ENCODE results near the gene NME3.
"Not testable (repeated sequence)": the region's sequence is repeated elsewhere in the genome, so short reads cannot be mapped to it uniquely, and the experiment has no call there.

Gene NME3

DNA sequence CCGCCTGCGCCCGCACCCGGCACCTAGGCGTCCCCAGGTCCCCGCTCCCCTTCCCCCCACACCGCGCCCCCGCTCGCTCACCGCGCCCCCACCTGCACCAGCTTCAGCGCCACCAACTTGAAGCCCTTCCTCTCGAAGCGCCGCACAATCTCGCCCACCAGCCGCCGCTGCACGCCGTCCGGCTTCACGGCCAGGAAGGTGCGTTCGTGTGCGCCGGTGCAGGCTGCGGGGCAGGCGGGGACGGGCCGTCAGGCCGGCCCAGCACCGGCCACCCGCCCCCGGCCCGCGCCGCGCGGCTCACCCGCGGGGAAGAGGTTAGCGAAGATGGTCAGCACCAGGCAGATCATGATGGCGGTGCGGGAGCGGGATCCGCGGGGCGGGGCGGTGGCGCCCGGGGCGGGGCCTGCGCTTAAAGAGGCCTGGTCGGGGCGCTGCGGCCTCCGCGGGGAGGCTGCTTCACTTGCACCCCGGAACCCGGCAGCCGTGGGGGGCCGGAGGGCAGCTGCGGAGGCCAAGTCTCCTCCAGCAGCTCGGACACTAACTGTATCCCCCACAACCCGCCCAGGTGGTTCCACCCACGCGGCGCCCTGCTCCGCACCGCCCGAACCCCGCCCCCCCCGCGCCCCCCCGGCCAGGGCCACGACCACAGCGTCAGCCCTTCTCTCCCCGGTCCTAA lies at the start of gene NME3:
NME3 (minus strand) TSS at position 356 of the 676 bp plus-strand sequence; CDS start at position 347, 9 bp downstream.
- peak; percentile 88 for DNase-seq

DNA sequence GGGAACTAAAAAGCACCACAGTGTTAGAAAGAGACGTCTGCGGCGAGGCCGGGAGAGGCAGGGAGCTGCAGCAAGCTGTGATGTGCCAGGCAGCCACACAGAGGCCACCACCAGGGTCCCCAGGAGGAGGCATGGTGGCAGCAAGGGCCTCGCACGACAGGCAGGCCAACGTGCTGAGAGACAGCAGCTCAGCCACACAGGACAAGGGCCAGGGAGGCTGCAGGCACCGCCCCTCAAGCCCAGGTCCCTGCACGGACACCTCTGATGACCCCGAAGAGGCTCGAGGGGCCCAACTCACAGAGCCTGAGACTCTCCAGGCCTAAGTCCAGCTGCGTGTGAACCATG lies 49.6 kb upstream of the NME3 start:
- no peak for DNase-seq

DNA sequence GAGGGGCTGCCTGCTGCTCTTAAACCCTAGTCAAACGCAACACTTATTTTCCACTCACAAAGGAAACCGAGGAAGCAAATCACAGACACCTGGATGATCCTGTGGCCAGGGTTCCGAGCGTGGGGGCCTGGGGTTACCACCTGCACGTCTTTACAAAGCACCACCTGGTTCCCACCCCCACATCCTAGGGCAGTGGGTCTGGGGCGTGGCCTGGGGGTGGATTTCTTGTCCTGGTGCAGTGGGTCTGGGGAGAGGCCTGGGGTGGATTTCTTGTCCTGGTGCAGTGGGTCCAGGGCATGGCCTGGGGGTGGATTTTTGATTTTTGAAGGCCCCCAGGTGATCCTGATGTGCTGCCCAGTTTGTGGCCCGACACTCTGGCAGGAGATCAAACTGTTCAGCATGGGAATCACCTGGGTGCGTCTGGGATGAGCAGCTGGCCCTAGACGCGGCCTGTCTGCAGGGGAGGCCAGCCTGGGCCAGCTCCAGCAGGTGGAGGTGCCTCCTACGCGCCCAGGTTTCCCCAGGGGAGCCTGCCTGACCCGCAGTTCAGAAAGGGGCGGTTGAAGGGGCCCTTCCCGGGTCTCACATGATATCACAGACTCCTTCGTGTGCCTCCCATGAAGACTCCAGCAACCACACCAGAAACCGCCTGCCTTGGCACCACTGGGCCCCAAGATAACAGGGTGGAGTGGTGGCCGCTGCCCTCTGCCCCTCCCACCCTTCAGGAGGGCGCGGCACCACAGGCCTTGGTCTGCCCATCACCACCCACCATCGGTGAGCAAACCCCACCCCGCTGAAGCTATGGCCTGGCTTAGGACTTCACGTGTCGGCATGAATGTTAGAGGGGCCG lies 49.0 kb upstream of the NME3 start:
- DNase-seq: no peak

DNA sequence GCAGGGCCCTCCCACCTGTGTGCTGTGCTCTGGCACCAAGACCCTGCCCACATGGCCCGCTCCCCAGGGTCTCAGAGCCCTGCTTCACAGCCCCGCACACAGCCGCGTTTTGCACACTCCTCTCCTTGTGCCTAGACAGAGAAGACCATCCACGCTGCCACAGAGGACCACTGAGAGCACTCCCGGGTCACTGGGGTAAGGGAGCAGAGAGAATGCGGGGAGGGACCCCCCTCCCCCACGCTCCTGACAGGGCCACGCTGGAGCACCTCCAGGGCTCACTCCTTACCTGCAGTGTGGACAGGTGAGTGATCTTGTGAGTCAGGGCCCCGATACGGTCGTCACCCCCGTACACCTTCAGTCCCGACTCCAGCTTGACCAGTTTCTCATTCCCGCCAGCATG lies 48.3 kb upstream of the NME3 start:
- DNase-seq: no peak

DNA sequence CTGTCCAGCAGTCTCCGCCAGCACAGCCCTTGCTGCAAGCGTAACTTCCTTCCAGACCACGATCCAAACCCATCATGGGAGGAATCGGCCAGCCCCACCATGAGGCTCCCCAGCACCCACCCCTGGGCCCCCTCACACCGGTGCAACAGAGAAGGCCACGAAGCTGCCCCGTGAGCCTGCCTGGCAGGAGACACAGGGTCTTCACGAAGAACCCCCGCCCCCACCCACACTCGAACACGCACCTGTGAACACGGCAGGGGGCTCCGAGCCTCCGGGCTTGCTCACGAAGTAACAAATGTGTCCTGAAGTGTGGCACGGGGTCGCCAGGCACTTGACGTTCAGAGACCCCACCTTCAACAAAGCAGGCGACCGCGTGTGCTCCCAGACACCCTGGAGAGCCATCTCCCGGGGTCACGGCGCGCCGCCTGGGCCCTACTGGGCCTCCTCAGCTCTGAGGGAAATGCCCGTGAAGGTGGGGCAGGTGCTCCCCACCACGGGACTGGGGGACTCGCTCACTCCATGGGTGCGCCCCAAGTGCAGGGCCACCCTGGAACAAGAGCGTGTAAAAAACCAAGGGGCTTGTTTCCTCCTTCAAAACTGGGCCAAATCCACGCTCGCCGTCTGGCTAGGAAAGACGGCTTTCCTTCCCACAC lies 47.7 kb upstream of the NME3 start:
- no peak for DNase-seq

DNA sequence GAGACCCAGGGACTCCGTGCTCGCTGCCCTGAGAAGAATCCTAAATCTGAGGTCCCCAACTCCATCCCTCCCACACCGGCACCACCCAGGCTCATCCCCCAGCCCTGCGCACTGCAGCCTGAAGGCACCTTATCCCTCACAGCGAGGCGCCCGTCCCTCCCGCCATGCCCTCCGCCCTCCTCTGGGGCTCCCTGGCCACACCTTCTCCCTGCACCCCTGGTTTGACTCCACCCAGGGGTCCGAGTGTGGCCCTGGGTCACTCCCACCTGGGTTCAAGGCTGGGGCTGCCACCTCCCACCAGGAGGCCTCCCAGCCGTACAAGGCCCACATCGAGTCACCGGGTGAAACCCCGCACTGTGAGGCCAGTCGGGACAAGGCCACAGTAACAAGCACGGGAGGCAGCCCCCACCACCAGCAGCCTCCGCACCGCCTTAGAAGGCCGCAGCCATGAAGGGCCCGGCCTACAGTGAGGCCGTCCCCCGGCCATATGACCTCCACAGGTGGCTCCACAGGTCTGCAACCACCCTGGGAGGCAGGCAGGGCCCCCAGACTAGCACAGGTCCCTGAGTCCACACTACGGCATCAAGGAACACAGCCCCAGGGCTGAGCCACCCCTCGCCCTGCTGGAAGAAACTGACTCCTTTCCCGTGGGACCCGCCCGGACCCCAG lies 47.0 kb upstream of the NME3 start:
- no peak for DNase-seq

DNA sequence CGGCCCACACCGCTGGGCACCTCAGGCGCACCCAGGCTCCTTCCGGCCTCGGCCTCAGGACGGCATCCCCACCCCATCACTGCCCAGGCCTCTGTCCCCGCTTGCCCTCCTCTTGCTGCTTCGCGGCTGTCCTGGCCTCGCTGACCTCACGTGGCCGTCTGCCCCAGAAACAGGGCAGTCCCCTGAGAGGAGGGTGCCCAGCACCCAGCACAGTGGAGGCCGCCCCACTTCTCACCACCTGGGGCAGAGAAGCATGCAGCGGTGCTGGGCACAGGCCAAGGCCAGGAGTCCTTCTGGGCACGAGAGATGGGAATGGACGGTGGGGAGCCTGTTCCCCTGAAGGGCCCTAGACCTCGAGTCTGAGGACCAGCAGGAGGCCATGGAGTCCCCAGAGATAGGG lies 46.4 kb upstream of the NME3 start:
- no peak for DNase-seq

DNA sequence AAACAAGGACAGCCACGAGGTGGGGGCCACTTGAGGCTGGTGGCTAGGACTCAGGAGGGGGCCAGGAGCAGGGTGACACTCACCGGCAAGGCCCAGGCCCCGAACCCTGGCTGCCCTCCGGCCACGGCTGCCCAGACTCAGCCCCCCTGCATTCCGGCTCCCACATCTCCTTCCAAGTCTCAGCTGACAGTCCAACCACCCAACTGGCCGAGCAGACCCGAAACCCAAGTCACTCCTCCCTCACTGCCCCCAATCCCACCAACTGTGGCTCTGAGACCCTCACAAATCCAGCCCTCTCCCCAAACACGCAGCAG lies 45.9 kb upstream of the NME3 start:
- no peak for DNase-seq

DNA sequence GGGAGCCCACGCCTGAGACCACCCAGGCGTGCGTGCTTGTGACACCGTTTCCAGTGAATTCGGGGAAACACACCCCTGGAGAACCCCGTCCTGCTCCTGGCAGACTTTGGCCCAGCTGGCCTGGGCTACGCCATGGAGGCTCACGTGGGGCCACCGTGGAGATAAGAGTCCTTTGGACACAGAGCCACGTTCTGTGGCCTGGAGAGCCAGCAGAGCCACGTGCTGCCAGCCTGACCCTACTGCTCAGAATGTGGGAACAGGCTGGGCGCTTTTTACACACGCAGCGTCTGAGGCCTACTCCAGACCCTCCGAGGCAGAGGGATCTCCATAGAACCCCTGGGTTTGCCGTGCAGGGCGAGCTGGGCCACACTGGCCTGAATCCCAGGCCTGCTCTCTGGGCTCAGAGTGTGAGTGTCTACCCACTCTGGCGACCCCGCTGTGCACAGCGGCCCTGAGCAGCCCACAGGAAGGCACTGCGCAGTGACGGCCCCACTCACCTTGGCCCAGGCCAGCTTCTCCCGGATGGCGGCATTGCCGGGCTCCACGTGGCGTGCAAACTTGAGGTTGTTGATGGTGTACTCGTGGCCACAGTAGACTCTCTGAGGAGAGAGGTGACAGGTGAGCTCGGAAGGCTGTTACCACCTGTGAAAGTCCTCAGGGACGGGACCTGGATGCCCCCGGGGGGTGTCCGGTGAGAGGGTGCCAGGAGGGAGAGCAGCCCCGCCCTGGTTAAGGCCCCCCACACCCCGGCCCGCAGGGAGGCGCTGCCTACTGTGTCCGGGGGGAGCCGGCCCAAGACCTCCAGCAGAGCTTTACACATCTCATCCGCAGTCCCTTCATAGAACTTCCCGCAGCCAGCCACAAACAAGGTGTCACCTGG lies 45.3 kb upstream of the NME3 start:
- DNase-seq: no peak

DNA sequence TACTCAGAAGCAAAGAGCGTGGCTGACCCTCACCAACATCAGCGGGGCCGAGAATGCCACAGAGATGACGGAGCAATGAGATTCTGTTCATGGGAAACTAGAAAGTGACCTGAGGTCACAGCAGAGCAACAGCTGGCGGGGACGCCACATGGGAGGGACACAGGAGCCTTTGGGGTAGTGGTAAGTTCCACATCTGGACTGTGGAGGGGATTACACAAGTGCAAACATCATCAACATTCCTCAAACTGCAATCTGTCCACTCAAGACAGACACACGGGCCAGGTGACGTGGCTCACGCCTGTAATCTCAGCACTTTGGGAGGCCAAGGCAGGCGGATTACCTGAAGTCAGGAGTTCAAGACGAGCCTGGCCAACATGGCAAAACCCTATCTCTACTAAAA lies 44.1 kb upstream of the NME3 start:
- no peak for DNase-seq

DNA sequence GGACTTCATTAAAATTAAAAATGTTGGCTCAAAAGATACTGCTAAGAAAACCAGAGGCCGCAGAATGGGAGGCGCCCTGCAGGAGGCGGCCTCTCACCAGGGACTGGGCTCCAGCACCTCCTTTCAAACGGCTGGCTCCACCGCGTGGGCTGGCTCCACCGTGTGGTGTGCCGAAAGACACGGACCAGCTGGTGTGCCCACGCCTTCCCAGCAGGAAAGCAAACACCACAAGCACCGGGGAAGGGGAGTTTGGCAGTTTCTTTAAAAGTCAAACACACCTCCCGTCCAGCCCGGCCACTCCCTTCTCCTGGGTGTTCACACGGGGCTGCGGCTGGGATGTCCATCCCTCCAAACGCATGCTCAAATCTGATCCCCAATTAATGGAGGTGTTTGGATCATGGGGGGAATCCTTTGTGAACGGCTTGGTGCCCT lies 41.4 kb upstream of the NME3 start:
- DNase-seq: peak; percentile 77

DNA sequence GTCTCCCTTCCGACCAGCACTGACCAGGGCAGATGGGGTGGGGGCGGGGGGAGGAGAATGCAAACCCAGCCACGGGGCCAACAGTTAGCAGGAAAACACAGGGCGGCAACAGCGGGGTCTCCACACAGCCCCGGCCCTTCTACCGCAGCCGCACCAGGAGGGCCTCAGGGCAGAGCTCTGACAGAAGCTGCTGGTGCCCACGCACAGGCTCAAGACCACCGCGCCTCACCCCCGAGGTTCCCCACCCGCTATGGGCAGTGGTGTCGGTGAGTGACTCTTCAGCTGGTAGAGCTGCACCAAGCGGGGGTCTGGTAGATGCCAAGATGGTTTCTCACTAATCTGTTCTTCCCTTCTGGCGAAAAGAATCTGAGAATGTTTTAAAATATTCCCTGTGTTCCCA lies 39.2 kb upstream of the NME3 start:
- no peak for DNase-seq

DNA sequence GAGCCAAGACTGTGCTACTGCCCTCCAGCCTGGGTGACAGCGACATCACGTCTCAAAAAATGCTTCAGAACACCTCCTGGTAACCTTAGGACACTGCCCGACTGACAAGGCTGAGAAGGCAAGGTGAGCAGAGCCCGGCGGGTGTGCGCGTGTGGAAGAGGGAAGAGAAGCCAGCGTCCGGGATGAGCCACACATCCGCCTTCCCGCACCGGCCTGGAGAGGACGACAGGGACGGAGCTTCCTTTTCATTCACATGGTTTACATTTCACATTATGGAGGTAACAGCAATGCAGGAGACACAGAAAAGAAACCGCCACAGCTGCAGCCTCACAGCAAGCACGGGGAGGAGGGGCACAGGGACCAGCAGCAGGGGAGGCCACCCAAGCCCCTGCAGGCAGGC lies 38.8 kb upstream of the NME3 start:
- no peak for DNase-seq

DNA sequence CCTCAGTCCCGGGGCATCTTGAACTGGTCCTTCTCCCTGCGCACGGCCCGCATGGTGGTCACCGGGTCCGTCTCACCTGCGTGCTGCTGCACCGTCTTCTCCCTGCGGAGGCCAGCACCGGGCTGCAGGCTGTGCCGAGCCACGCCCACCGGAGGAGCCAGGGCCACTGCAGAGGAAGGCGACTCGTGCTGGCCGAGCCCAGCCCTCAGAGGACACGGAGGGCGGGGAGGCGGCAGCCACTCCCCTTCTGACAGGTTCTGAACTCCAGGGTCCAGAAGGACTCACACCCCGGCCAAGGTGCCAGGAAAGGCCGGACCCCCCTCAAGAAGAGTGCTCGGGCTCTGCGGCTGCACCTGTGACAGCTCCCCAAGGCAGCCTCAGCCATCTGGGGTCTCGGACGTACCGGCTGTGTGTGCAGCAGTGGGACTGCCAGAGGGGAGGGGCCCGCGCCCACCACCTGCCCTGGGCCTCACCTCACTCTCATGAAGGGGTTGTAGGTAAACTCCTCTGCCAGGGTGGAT lies 38.0 kb upstream of the NME3 start:
- DNase-seq: no peak

DNA sequence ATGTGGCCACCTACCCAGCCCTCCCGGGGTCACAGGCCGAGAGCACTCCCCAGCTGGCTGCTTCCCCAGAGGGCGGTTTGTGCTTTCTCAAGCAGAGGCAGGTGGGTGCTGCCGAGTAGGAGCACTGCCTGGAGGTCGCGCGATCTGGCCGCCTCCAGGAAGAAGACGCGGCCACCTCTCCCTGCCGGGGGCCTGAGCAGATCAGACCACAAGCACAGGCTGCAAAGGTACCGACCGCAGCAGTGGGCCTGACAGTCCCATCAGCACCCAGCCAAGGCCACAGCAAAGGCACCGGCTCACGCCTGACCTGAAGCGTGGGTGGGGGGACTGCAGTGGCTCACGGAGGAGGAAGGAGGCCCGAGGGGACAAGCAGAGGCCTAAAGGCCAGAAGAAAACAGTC lies 37.3 kb upstream of the NME3 start:
- no peak for DNase-seq

DNA sequence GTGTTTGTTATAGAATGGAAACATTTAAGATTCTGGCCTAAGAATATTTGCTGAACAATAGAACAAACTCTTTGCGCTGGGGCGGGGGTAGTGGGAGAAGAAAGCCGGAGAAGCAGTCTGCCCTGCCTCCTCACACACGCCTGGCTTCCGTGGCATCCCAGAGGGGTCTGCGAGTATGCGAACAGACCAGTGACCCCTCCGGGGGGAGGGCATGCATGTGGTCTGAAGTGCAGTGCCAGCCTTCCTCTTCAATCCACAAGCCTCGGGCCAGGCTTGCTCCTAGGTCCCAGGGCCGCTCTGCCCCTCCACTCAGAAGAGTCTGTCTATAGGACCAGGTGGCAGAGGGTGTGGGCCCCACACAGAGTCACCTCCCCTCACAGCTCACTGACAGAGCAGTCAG lies 36.3 kb upstream of the NME3 start:
- DNase-seq: no peak

DNA sequence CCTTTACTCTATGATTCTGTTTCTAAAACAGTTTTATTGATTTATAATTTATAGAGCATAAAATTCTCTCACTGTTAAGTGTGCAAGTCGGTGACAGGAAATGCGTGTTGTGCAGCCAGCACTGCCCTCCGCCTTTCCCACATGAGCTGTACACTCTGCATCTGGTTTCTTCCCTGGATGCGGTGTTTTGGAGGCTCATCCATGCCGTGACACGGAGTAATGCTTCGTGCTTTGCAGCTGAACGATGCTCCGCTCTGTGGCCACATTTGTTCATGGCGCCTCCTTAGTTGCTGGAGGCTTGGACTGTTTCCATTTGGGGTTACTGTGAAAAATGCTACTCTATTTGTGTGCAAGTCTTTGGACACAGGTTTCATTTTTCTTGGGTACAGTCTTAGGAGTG lies 29.4 kb upstream of the NME3 start:
- no peak for DNase-seq

DNA sequence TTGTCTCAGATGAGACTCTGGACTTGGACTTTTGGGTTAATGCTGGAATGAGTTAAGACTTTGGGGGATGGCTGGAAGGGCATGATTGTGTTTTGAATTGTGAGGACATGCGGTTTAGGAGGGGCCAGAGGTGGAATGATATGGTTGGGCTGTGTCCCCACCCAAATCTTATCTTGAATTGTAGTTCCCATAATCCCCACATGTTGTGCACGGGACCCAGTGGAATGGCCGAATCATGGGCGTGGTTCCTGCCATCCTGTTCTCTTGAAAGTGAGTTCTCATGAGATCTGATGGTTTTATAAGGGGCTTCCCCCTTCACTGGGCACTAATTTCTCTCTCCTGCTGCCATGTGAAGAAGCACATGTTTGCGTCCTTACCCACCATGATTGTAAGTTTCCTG lies 27.9 kb upstream of the NME3 start:
- DNase-seq: not testable (repeated sequence)

DNA sequence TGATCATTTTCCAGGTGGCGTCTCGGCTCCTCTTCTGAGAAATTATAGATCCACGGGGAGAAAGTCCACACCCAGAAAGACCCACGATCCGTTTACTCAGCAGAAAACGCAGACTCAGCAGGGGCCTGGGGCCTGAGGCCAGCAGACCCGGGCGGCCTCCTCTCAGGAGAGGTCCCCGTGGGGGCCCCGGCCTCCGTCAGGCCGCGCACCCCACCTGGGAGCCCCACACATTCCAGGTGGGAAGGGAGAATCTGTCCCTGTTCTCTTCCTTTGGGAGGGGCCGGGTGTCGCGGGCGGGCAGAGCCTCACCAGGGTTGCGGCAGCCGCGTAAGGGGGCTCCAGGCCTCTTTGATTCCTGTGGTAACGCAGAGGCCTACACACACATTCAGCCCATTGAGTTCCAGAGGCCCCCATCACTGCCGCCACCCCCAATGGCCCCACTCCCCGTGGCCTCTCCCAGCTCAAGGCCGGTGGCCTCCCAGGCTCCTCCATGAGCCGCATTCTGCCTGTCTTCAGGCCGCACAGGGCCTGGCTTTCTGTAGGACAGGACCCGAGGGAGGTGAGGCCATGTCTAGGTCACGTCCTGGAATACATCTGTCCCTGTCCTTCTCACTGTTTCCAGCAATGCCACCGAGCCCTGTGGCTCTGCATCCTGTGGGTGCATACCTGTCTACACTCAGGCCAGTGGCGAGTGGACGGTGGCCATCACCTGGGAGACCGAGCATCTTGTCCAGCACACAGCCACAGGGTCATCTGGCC lies 23.7 kb upstream of the NME3 start:
- no peak for DNase-seq

DNA sequence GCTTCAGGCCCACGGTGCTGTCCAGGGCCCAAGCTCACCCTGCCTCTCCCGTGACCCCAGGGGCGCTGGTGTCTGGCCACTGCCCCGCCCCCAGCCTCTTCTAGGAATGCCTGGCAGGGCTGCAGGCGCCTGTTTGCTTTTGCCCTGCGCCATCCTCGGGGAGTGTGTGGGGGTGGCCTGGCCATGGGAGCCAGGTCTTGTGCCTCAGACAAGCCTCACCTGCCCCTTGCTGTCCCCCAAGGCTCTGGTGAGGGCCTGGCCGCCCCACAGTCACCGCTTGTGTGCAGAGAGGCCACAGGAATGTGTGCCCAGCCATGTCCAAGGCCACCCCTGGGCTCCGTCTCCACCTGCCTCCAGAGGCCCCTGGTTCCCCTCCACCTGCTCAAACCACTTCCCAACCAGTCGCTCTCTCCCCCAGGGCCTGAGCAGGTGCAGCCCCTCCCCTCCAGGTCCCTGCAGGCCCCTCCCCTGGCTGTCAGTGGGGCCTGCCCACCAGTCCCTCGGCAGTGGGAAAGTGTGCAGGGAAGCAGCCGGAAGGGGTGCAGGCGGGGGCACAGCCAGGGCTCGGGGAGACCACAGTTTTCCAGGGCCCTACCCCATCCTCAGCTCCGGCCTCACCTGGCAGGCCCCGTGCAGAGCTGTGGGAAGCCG lies 23.0 kb upstream of the NME3 start:
- DNase-seq: no peak

DNA sequence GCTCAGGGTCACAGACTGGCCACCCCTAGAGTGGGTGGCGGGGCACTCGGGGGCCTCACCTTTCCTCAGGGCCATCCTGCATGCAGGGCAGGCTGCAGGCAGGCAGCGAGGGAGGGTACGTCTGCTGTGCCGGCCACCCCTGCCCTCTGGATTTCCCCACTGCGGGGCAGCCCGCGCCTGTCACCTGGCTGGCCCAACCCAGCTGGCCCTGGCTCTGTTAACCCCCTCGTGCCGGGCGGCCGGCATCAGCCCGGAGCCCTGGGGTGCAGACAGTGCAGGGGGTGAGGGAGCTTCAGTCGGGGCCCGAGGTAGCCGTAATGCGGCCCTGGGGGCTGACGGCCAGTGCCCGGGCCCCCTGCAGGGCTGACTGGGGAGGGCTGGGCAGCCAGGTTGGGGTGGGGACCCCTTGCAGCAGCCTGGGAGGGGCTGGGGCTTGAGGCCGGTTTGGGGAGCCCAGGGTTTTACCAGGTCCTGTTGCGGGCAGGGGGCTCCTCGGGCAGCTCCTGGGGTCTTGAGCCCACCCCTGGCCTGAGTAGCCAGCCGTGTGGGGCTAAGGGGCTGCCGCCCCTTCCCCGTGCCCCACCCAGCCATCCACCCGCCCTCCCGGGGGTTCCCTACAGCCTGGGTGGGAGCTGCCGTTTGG lies 22.4 kb upstream of the NME3 start, which contains the start of gene IGFALS:
IGFALS (minus strand) TSS at position 128 of the 643 bp plus-strand sequence; CDS start at position 75, 53 bp downstream.
- no peak for DNase-seq
